Ammon's horn (tissue), 1 donor: Measurements from ENCODE around the gene WNT9A.
A peak's percentile ranks its signal among the peaks of the same experiment; 100 is the strongest.
"Not testable (repeated sequence)": the region's sequence is repeated elsewhere in the genome, so short reads cannot be mapped to it uniquely, and the experiment has no call there.

ENCODE experiments used
- DNase-seq: peaks from one replicate; pipeline ENCODE4 v3.0.0-alpha.2; 2016; ENCODE audit warnings: low spot score

The WNT9A gene

GRCh38 chr1:227886503-227886961, 61.2 kb downstream of the WNT9A start:
- peak; percentile 1 for DNase-seq

GRCh38 chr1:227885648-227886502, 61.9 kb downstream of the WNT9A start:
- DNase-seq = peak; percentile 2

- peak; percentile 0 for DNase-seq
Observed at GRCh38 chr1:227885135-227885647, 62.5 kb downstream of the WNT9A start.

GRCh38 chr1:227884370-227885134, 63.2 kb downstream of the WNT9A start:
- peak; percentile 0 for DNase-seq

- no peak for DNase-seq
Observed at GRCh38 chr1:227883641-227884301, 64.0 kb downstream of the WNT9A start.

- DNase-seq = peak; percentile 1
Observed at GRCh38 chr1:227883073-227883520, 64.6 kb downstream of the WNT9A start.

GRCh38 chr1:227880342-227880924, 67.3 kb downstream of the WNT9A start:
- DNase-seq = no peak

GRCh38 chr1:227877810-227878209, 69.9 kb downstream of the WNT9A start:
- not testable (repeated sequence) for DNase-seq

GRCh38 chr1:227871892-227872291, 75.8 kb downstream of the WNT9A start:
- DNase-seq = not testable (repeated sequence)

GRCh38 chr1:227870366-227870765, 77.4 kb downstream of the WNT9A start:
- DNase-seq = no peak

GRCh38 chr1:227869851-227870305, 77.9 kb downstream of the WNT9A start:
- no peak for DNase-seq

- no peak for DNase-seq
Observed at GRCh38 chr1:227869279-227869842, 78.4 kb downstream of the WNT9A start.
